Heart left ventricle (tissue), 16 donors: ENCODE measurements around the gene FAM168A. TPM values are rescaled to one million over a fixed set of nuclear protein-coding genes. Genes with fewer than 3 reads are reported as not detected.

Source experiments
- ATAC-seq, 4 donors: fragments of 200-7000 bp; cut with Tn5 transposase; one replicate each; pipeline ENCODE4 v1.9.1; 2020 to 2022; ENCODE audit warnings: moderate library complexity in 4 of 4, mild to moderate bottlenecking in 3 of 4, moderate number of reproducible peaks in 1 of 4
- DNase-seq, 5 donors: peaks; one replicate each; pipeline ENCODE4 v3.0.0-alpha.2; 2020
- H3K27ac ChIP-seq, 12 donors: fragments of 200-600 bp; sonication (generic) in 4 of 12; one replicate each; pipeline versions ENCODE4 v1.5.0 to v1.8.0; 2016 to 2022; ENCODE audit warnings: mild to moderate bottlenecking in 2 of 12
- H3K27me3 ChIP-seq, 9 donors: fragments of 200-600 bp; sonication (generic) in 2 of 9; one replicate each; pipeline versions ENCODE4 v1.5.1 to v1.8.0; 2016 to 2022; ENCODE audit warnings: mild to moderate bottlenecking in 3 of 9
- H3K36me3 ChIP-seq, 9 donors: fragments of 200-600 bp; sonication (generic) in 2 of 9; one replicate each; pipeline versions ENCODE4 v1.5.0 to v1.8.0; 2018 to 2022; ENCODE audit warnings: mild to moderate bottlenecking in 2 of 9
- H3K4me1 ChIP-seq, 12 donors: fragments of 200-600 bp; sonication (generic) in 4 of 12; one replicate each; pipeline versions ENCODE4 v1.5.0 to v1.8.0; 2016 to 2022; ENCODE audit warnings: mild to moderate bottlenecking in 3 of 12
- H3K4me3 ChIP-seq, 12 donors: fragments of 200-600 bp; sonication (generic) in 4 of 12; one replicate each; pipeline versions ENCODE4 v1.5.0 to v1.8.0; 2017 to 2022; ENCODE audit warnings: mild to moderate bottlenecking in 9 of 12, moderate library complexity in 4 of 12
- H3K9me3 ChIP-seq, 12 donors: fragments of 200-600 bp; sonication (generic) in 4 of 12; one replicate each; pipeline versions ENCODE4 v1.5.0 to v1.8.0; 2016 to 2022; ENCODE audit warnings: mild to moderate bottlenecking in 1 of 12
- CTCF ChIP-seq, 12 donors: fragments of 200-600 bp; sonication (generic) in 4 of 12; IDR thresholded peaks; one replicate each; pipeline versions ENCODE4 v1.5.0 to v1.8.0; 2018 to 2022; ENCODE audit warnings: antibody characterized with exemption in 12 of 12, mild to moderate bottlenecking in 5 of 12
- POLR2A ChIP-seq, 2 donors: fragments of 450-650 bp; IDR thresholded peaks; one replicate each; pipeline ENCODE4 v1.6.1; 2017; ENCODE audit warnings: antibody characterized with exemption in 2 of 2, mild to moderate bottlenecking in 2 of 2, moderate library complexity in 2 of 2
- WGBS, 4 donors: extraction: QIAGEN DNeasy Blood & Tissue Kit in 2 of 4; methylation state at CpG; one replicate each; pipeline versions ENCODE4 v1.1.5 to v1.1.7; 2013 to 2018; 5-methylcytosine and 5-hydroxymethylcytosine counted together
- intact Hi-C, 10 donors: fragments of 100-400 bp; cut with DNase I; formaldehyde crosslinking; loops; one replicate each; pipeline versions ENCODE4 v1.11.1 to v1.14.2; 2022
- polyA plus RNA-seq, 2 donors: library from polyadenylated mRNA; stranded (reverse); fragments of 200-250 nt; gene quantifications; one replicate each; pipeline ENCODE4 v1.2.3, GENCODE V29; 2013
- total RNA-seq, 9 donors: library from RNA; depleted of rRNA in 2 of 9; stranded (reverse); fragments of >200 nt in 2 of 9; fragmentation: NEBNext Ultra II Directional in 3 of 9; extraction: Animal tissue kit (Norgen Biotek cat#: 25700) in 3 of 9; gene quantifications; one replicate each; pipeline versions ENCODE4 v1.1.0 to v1.2.4, GENCODE V29; 2016 to 2023
- donor health status: ischemic (EF 13 %, LVEDD 7.1; RV severe dilation, severe dysfunction).
- donor health status: healthy with polysubstance abuse.
- donor health status: DM: no; HTN: yes; CAD: no.
- donor health status: DM: no; HTN: no; CAD: no.
- donor health status: ischemic (EF 25% LVEDD 6.9; RV normal size, moderate dysfunction).
- donor health status: ischemic (EF 25% LVEDD 5.7; RV mildly dilated, moderate dysfunction).
- donor health status: healthy.
- donor health status: DM: yes; HTN: yes; CAD: no.
- donor health status: ischemic (EF 35%, LVEDD 5.7; RV mildly dilated, moderate dysfunction).
- donor health status: nonischemic (EF 11% LVEDD 7.7; RV severe dilation, severe dysfunction).
- donor health status: DM: yes; HTN: yes; CAD: no.
- donor health status: PGD.
- donor health status: ischemic (EF 29% LVEDD 5.4; RV normal size, mild dysfunction).
- donor health status: nonischemic (EF 23%, LVEDD 6.1; RV moderate dilation, normal function).

The FAM168A gene
- total and polyA plus RNA-seq, 11 donors: 9.0 to 39.1 (median 27.8) TPM

GRCh38 chr11:73531386-73531785, 66.5 kb downstream of the FAM168A start:
- Histone ChIP-seq H3K9me3 (no peaks in the 10 kb centered on the region), H3K4me3 (no peak overlapping the region), H3K27ac (no peak overlapping the region), H3K36me3 (no peaks in the 10 kb centered on the region), H3K27me3 (no peaks in the 10 kb centered on the region), H3K4me1 (peaks cover 0 to 44% (median 25%) of the 10 kb centered on the region in 12 donors)
- intact Hi-C loops: no loop called here
- no peak for DNase-seq
- ATAC-seq: no peak
- no peak for TF ChIP-seq POLR2A (IDR thresholded peaks at IDR 0.05)
- TF ChIP-seq CTCF (IDR thresholded peaks at IDR 0.05): no peak
- 24 to 35% (median 31%) methylated on average over 1 of the region's 1 CpG for WGBS, 4 donors

DNA sequence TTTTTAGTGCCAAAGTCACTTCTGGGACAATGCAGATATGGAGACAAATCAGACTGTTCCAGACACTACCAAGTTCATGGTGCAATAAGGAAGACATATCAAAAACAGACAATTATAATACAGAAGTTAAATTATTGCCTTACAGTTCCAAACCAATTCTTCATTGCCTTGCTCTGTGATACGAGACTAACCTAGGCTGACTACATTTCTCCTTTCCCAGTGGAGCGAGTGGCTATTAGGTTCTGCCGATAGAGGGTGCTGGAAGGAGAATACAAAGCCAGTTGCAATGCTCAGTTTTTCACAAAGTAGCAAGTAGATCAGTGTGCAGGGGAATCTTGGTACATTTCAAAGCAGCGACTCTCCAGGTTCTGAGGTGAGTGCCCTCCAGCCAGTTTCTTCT, 67.8 kb downstream of the FAM168A start:
- WGBS, 4 donors: 84 to 90% (median 87%) methylated on average over 4 of the region's 4 CpGs
- no peak for ATAC-seq
- Histone ChIP-seq H3K27ac (no peak overlapping the region), H3K27me3 (no peaks in the 10 kb centered on the region), H3K36me3 (no peaks in the 10 kb centered on the region), H3K4me1 (peaks cover 0 to 53% (median 25%) of the 10 kb centered on the region in 12 donors), H3K4me3 (no peak overlapping the region), H3K9me3 (no peaks in the 10 kb centered on the region)
- intact Hi-C loops: no loop called here
- TF ChIP-seq CTCF (IDR thresholded peaks at IDR 0.05) (peak in 2 of 12 donors; percentile 14 to 20), POLR2A (IDR thresholded peaks at IDR 0.05) (no peak)
- DNase-seq: no peak

GRCh38 chr11:73529204-73529530, 68.7 kb downstream of the FAM168A start:
- H3K27me3 ChIP-seq: no peaks in the 10 kb centered on the region
- H3K9me3 ChIP-seq: no peaks in the 10 kb centered on the region
- TF ChIP-seq CTCF (IDR thresholded peaks at IDR 0.05) (no peak), POLR2A (IDR thresholded peaks at IDR 0.05) (no peak)
- intact Hi-C loops: no loop called here
- DNase-seq (no peak), ATAC-seq (no peak)
- H3K27ac ChIP-seq: peak overlapping the region in 1 of 12 donors; percentile 59
- H3K36me3 ChIP-seq: no peaks in the 10 kb centered on the region
- peak overlapping the region in 1 of 12 donors; percentile 44 for H3K4me3 ChIP-seq
- peaks cover 0 to 53% (median 25%) of the 10 kb centered on the region in 12 donors for H3K4me1 ChIP-seq

DNA sequence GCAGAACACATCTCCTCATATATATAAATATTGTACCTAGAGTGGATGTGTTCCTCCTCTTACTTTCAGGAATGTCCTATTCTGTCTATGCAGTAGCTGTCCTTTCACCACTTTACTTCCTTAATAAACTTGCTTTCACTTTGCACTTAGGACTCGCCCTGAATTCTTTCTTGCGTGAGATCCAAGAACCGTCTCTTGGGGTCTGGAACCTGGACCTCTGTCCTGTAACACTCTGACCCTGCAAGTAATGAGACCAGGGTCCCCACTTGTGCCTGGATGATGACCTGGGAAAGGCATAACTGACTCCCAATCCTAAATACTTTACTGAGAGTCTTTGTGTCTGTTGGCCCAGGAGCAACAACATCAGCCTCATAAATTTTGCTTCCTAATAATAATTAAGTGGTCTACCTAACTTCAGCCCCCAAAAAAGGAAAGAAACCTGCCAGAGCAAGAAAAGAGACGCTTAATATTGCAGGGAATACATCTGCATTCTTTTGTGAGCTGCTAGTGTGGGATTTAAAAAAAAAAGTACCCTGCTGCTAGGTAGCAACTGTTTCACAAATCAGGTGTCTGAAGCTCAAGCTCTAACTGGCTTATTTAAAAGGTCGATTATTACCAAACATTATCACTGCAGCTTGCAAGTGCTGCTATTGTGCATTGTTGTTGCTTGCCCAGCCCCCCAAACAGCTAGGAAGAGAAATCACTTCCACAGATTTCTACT, 69.3 kb downstream of the FAM168A start:
- DNase-seq: no peak
- 7 to 11% (median 10%) methylated on average over 5 of the region's 5 CpGs for WGBS, 4 donors
- no peak for TF ChIP-seq POLR2A (IDR thresholded peaks at IDR 0.05)
- TF ChIP-seq CTCF (IDR thresholded peaks at IDR 0.05): no peak
- Histone ChIP-seq H3K9me3 (no peaks in the 10 kb centered on the region), H3K4me1 (peaks cover 0 to 53% (median 25%) of the 10 kb centered on the region in 12 donors), H3K36me3 (no peaks in the 10 kb centered on the region), H3K4me3 (peak overlapping the region in 9 of 12 donors; percentile 18 to 47 (median 33)), H3K27me3 (no peaks in the 10 kb centered on the region), H3K27ac (peak overlapping the region in 7 of 12 donors; percentile 12 to 59 (median 32))
- ATAC-seq: peak in 2 of 4 donors; percentile 24 to 49
- intact Hi-C loops: no loop called here
